HL-60 (cell line): ENCODE measurements around the gene SLC14A1.

ENCODE experiments used
- DNase-seq, 2 experiments: peaks; one replicate each; pipeline ENCODE4 v3.0.0-alpha.2; 2010 to 2020; ENCODE audit warnings: low read depth in 1 of 2, low spot score in 1 of 2
- H3K27ac ChIP-seq: fragments of 250-450 bp; sonication (Bioruptor Pico); replicated peaks from 2 replicates; pipeline ENCODE4 v1.5.1; 2020; ENCODE audit warnings: mild to moderate bottlenecking, moderate library complexity
- H3K27me3 ChIP-seq: fragments of 250-450 bp; sonication (Bioruptor Pico); 2 replicates; pipeline ENCODE4 v1.5.1; 2021; ENCODE audit warnings: mild to moderate bottlenecking, moderate library complexity; ENCODE audit not compliant: insufficient read depth, poor library complexity, severe bottlenecking
- H3K4me3 ChIP-seq: replicated peaks from 2 replicates; pipeline ENCODE4 v1.5.1; 2011; ENCODE audit warnings: mild to moderate bottlenecking, control low read depth, low read length; ENCODE audit not compliant: insufficient read depth
- CTCF ChIP-seq: IDR thresholded peaks from one replicate; pipeline ENCODE4 v1.5.1; 2011; ENCODE audit warnings: low read length, control low read depth, inconsistent platforms; ENCODE audit not compliant: insufficient read depth
- GABPA ChIP-seq: IDR thresholded peaks from 2 replicates; pipeline ENCODE4 v1.6.1; 2012; ENCODE audit warnings: low read depth
- POLR2AphosphoS5 ChIP-seq: IDR thresholded peaks from 2 replicates; pipeline ENCODE4 v1.6.1; 2012; ENCODE audit warnings: low read depth
- SPI1 ChIP-seq: IDR thresholded peaks from 2 replicates; pipeline ENCODE4 v1.6.1; 2012; ENCODE audit warnings: low read depth, mild to moderate bottlenecking, borderline replicate concordance
- TF ChIP-seq, protein P1 (sequence below): IDR thresholded peaks from 2 replicates; pipeline ENCODE4 v1.6.1; 2012; ENCODE audit warnings: low read depth; ENCODE audit not compliant: insufficient replicate concordance

SLC14A1 gene

DNA sequence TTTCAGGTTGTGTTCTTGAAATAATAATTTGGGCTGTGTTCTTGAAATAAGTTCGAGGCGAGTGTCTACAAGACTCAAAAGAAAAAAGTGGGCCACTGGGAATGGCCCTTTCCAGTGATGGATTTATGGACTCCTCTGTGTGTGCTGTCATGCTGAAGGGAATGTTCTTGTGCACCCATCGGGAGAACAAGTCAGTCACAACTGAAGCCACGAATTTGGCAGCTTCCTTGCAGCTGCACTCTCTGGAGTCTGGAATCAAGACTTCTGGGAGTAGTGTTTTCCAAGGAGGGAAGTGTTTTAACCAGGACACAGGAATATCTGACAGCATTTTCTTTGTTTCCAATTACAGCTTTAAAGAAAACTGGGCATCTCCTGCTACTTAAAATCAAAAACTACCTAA lies 620 bp downstream of the SLC14A1 start:
- Histone ChIP-seq H3K27ac (no peak overlapping the region), H3K27me3 (no peaks in the 10 kb centered on the region), H3K4me3 (no peak overlapping the region)
- DNase-seq: no peak
- TF ChIP-seq, protein P1, sequence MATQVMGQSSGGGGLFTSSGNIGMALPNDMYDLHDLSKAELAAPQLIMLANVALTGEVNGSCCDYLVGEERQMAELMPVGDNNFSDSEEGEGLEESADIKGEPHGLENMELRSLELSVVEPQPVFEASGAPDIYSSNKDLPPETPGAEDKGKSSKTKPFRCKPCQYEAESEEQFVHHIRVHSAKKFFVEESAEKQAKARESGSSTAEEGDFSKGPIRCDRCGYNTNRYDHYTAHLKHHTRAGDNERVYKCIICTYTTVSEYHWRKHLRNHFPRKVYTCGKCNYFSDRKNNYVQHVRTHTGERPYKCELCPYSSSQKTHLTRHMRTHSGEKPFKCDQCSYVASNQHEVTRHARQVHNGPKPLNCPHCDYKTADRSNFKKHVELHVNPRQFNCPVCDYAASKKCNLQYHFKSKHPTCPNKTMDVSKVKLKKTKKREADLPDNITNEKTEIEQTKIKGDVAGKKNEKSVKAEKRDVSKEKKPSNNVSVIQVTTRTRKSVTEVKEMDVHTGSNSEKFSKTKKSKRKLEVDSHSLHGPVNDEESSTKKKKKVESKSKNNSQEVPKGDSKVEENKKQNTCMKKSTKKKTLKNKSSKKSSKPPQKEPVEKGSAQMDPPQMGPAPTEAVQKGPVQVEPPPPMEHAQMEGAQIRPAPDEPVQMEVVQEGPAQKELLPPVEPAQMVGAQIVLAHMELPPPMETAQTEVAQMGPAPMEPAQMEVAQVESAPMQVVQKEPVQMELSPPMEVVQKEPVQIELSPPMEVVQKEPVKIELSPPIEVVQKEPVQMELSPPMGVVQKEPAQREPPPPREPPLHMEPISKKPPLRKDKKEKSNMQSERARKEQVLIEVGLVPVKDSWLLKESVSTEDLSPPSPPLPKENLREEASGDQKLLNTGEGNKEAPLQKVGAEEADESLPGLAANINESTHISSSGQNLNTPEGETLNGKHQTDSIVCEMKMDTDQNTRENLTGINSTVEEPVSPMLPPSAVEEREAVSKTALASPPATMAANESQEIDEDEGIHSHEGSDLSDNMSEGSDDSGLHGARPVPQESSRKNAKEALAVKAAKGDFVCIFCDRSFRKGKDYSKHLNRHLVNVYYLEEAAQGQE: no peak
- TF ChIP-seq CTCF (no peak), SPI1 (no peak), GABPA (no peak), POLR2AphosphoS5 (no peak)

DNA sequence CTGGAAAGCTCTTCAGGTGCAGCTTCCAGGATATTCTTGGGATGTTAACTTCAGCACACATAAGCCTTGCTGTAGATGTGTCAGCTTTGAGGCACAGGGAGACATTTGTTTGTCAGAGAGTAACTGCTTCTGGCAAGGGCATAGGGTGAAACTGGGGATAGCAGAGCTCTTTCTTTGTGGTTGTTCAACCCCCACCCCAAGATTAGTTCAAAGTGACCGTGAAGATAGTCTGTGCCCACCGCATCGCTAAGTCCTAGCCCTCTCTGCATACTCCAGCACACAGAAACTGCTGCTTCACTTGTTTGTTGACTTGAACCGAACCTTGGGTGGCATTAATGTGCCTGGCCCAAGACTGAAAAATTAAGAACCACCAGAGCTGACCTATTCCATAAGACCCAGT lies 1.4 kb downstream of the SLC14A1 start:
- Histone ChIP-seq H3K27me3 (no peaks in the 10 kb centered on the region), H3K27ac (no peak overlapping the region)
- TF ChIP-seq SPI1 (no peak), CTCF (no peak), POLR2AphosphoS5 (no peak), GABPA (no peak)
- TF ChIP-seq, protein P1: no peak

GRCh38 chr18:45726603-45727002 lies 2.6 kb downstream of the SLC14A1 start:
- Histone ChIP-seq H3K4me3 (no peak overlapping the region), H3K27me3 (no peaks in the 10 kb centered on the region), H3K27ac (no peak overlapping the region)
- DNase-seq: no peak
- TF ChIP-seq SPI1 (no peak), POLR2AphosphoS5 (no peak), GABPA (no peak), CTCF (no peak)
- TF ChIP-seq, protein P1: no peak

More for the DNA sequence above, 1.4 kb downstream of the SLC14A1 start:
- DNase-seq: no peak
- no peak overlapping the region for H3K4me3 ChIP-seq
